T-helper 2 cell treated with Interferon-gamma antibody and Interleukin-4, amounts not matched to agents 100 ng/mL and 5 ng/mL, for 36 hours (primary cell): ENCODE results near the gene INSIG2. TPM values are rescaled to one million over a fixed set of nuclear protein-coding genes. Genes with fewer than 3 reads are reported as not detected.

Experiments
- intact Hi-C: fragments of 100-400 bp; cut with micrococcal nuclease; formaldehyde crosslinking; loops from one replicate; pipeline ENCODE4 v1.15.1; 2023
- total RNA-seq: library from RNA; stranded (reverse); gene quantifications from 2 replicates; pipeline ENCODE4 v1.2.3, GENCODE V29; 2022

The INSIG2 gene
- total RNA-seq: 20.8 and 21.7 TPM in 2 replicates

DNA sequence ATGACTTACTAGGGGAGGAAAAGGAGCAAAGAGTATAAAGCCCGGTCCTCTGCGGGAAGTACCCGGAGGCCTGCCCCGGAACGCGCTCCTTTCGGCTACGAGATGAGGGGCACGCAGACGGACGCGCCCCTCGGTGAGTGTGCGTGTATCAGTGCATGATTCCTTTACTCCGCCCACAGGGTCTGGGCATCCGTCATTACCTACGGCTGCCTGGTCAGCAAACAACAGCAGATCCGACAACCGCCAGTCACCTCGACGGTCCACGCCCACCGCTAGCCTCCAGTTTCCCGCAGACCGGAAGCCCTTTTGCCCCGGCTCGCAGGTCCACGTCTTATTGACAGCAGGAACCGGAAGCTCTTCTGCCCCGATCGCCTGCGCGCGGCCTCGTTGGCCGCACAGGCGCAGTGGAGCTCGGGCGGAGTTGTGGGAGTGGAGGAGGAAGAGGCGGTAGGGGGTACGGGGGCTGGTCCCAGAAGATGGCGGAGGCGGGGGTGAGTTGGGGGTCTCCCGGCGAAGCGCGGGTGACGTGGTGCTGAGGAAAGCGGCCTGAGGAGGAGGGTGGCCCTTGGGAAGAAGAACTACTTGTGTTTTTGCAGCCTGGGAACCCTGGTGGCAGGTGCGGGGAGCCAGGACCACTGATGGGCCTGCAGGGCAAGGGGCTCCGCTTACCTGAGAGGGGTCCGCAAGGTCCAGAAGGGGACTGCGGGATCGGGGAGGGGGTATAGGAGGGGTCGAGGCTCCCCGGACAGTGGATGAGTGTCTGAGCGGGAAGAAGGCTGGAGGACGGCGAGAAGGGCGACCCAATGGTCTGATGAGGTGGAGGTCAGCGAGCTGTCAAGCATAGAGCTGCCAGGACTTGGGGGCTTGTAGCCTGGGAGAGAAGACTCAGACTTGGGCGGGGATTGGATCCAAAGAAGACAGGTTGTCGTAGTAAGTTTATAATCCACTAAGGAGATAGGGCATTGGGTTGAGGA, at the start of gene INSIG2:
INSIG2 (plus strand) TSS at position 421 of the 974 bp plus-strand sequence. CDS start 8,086 bp downstream, outside the sequence.
- intact Hi-C loops: loop anchor here (1.0 to 5.0 kb wide), 6 partner anchors 41 to 274 kb away; partner anchors contain the start of genes CCDC93 and DDX18

DNA sequence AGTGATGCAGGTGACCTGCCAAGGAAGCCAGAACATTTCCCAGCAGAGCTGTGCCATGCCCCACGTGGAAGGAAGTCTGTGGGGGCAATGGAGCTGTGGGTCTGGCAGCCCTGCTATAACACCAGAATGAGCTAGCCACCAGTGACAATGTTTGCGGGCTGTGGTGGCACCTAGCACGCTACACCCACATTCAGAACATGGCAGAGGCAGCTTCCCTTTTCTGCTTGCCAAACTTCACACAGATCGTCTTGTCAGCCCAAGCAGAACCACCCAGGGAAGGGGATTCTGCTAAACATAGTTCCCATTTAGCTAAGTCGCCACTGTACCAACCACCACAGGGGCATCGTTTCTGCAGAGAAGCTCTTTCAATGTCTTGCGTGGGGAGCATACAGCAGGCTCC, 47.4 kb upstream of the INSIG2 start:
- intact Hi-C loops: no loop called here

DNA sequence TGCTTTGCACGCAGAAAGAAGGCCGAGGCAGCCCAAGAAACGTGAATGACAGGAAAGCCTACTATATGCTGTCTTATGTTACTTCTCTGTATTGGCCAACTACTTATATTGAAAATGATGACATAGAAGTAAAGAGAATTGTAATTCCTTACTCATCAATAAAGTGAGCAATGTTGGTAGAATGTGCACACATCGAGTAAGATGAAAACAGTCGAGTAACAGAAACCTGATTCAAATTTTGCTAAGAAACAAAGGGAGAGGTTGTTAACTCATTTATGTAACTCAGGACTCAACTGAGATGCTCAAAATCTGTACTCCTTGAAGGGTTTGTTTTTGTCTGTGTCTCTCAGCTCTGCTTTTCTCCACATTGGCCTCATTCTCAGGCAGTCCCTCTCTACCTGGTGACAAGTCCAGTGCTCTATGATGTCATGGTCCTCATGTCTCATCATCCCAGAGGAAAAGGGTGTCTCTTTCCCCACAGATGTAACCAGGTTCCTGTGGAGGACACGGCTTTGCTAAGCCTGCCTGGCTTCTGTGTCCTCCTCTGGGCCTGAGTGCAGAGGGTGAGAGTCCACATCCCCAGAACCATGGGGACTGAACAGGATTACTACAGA, 44.1 kb upstream of the INSIG2 start:
- intact Hi-C loops: no loop called here

DNA sequence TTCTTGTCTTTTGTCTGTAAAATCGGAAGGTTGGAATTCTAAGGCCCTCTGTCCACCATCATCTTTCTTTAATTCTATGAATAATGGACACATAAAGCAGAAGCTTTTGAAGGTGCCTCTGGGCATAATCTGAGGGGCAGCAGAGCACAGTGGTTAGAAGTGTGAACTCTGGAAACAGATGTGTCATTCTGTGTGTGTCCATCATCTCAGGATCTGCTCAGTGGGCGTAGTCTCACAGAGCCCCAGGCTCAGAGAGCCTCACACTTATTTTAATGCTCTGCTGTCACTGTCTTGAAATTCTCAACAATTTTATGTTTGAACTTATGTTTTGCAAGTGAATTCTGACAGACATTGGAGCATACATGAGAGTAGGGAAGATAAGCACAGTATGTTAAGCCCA, 43.4 kb upstream of the INSIG2 start:
- intact Hi-C loops: loop anchor here (5.0 kb wide), 2 partner anchors 42 to 157 kb away; partner anchors contain the start of gene INSIG2

DNA sequence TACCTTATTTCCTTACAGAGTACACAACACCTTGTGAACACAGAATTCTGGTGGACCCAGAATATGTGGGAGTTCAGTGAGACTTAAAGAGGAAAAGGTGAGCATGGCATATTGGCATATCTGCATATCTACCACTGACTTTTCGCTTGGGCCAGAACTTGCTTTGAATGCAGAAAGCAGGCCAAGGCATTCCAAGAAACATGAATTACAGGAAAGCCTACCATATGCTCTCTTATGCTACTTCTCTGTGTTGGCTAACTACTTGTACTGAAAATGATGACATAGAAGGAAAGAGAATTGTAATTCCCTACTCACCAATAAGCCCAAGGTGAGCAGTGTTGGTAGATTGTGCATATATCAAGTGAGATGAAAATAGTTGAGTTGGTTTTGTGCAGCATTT, 43.0 kb upstream of the INSIG2 start:
- intact Hi-C loops: loop anchor here (5.0 kb wide), 2 partner anchors 42 to 157 kb away; partner anchors contain the start of gene INSIG2

DNA sequence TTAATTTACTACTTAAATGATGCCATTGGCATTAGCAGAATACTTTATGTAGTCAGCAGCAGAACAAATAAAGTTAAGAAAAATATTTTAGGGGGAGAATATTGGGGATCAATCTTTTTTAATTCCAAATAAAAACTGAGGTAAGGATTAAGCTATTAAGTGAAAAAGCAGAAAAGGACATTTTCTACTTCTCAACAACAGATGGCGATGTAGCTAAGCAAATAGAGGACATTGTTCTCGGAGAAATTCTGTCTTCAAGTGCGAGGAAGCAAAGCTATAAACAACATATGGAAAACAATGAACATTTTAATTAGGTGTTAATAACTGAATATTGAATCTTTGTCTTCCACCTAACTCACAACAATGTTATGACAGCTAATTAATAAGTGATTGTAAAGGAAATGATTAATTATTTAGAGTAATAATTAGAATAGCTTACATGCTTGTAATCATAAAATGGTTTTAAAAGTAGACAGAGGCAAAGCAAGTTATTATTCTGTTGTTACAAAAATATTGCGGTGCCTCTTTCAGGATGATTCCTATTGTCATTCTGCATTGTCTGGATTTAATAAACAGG, 41.5 kb upstream of the INSIG2 start:
- intact Hi-C loops: loop anchor here (1.0 to 5.0 kb wide), 4 partner anchors 41 to 809 kb away; partner anchors contain the start of gene INSIG2

DNA sequence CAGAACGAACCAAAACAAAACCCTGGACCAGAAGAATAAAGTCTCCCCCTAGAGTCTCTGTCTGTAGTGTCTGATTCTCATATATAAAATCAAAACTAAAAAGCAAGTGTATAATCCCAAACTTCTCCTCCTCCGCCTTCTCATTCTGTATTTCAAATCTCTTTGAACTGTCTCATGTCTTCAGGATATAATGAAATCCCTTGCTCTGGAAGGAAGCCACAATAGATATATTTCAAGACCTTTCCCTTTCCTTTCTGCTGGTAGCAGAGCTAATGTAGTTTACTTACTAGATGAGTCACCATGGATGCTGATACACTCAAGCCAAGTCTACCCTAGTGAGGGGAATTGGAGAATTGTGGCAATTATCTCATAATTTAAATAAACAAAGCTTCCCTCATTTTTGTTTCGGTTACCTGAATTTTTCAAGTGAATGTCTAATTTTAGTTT, 40.9 kb upstream of the INSIG2 start:
- intact Hi-C loops: loop anchor here (2.0 to 5.0 kb wide), 3 partner anchors 40 to 175 kb away; partner anchors contain the start of gene INSIG2

DNA sequence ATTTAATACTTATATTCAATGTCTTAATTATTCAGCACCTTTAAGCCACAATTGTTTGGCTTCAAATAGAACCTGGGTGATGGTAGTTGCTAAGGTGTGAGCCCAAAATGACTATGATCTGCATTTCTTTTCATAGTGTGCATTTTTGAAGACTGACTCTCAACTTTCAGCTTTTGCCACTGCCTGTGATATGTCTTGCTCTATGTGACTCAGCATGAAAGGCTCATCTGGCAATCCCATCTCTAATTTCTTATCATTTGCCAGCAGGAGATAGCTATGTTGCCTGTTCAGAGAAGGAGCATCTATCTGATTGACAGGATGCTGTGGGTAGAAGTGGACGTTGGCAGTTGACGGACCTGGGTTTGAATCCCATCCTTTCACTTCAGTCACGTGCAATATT, 39.9 kb upstream of the INSIG2 start:
- intact Hi-C loops: loop anchor here (5.0 kb wide), 2 partner anchors 39 to 154 kb away; partner anchors contain the start of gene INSIG2

DNA sequence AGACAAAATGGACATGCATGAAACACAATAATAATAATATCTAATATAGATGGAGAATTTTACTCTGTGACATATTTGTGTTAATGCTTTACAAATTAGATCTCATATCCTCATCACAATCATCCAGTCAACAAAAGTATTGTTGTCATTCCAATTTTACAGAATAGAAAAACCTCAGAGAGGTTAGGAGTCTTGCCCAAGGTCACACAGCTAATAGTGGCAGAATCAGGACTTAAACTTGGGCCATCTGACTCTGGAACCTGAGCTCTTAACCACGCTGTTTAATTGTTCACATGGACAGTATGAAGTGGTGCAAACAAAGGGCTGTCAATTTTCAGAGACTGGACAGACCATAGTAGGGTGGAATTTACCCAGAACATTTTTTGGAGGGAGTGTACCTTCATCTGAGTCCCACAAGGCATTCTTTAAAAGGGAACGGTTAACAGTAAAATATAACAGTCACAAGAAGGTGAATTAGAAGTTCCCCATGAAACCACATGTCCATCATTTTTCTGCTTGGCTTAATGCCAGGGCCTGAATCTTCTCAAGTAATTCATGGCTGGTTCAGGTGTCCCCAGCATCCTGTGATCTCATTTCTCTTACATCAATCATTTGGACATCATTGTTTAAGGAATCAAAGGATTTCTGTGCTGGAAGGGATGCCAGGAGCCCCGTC, 39.0 kb upstream of the INSIG2 start:
- intact Hi-C loops: loop anchor here (5.0 kb wide), 2 partner anchors 38 to 153 kb away; partner anchors contain the start of gene INSIG2

DNA sequence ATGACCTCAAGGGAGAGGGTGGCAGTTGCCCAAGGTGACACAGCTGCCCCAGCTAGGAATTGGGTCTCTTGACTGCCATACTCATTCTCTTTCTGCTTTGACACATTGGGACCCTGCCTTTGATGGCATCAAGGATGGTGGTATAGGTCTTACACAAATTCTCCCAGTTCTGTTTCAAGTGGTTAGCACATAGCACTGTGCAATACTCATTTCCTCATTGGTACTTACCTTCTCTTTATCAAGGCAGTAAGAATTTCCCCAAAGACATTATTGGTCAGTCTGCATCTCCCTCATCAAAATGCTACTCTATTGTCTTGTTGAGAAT, 38.5 kb upstream of the INSIG2 start:
- intact Hi-C loops: loop anchor here (5.0 kb wide), 2 partner anchors 38 to 153 kb away; partner anchors contain the start of gene INSIG2

DNA sequence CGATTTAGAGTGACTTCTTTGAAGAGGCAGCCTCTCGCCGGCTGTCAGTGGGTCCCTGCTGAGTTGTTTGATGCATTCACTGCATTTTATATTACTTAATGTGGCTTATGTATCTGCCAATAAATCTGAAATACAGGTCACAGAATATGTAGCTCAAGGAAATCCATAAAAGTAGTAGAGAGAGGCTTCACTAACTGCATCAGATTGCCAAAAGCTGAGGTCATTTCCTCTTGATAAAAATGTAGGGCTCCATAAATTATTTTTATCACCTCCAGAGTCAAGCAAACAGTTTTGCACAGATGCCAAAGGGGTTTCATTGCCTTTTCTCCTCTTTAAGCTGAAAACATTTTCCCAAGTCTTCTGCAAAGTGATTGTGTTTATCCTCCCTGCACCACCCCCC, 37.9 kb upstream of the INSIG2 start:
- intact Hi-C loops: no loop called here

DNA sequence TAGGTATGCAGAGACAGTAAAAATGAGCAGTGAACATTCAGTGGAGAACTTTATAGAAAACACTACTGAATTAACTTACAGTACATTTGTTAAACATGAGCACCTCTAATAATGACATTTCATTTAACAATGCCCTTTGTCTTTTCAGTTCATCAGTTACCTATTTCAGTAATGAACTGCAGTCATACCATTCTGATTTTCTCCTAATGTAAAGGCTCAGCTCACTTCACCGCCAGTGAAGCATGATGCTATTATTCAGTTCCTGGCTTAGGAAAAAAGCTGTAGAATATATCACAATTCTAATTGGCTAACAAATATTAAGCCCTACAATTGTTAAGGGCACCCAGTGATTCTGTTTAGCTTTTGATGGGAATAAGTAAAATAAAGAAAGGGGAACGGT, 37.3 kb upstream of the INSIG2 start:
- intact Hi-C loops: no loop called here

DNA sequence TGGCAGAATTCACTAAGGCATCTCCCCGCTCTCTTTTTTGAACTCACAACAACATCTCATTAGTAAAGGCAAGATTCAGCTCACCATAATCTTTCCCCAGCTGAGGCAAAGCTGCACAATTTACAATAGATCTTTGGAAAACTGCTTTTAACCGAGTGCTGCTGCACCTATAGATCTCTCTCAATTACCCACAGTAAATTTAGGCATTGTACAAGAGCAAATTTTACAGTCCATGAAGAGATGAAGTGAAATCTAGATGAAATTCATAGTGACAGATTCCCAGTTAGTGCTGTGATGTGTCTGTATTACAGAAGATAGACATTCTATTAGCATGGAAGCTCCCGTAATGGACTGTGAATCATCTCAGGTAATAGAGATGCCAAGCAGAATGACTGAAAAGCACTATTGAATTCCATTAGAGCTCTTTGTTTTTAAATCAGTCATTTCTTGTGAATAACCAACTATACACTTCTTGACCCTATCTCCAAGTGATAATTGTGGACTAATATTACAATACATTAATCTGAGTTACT, 36.4 kb upstream of the INSIG2 start:
- intact Hi-C loops: no loop called here

DNA sequence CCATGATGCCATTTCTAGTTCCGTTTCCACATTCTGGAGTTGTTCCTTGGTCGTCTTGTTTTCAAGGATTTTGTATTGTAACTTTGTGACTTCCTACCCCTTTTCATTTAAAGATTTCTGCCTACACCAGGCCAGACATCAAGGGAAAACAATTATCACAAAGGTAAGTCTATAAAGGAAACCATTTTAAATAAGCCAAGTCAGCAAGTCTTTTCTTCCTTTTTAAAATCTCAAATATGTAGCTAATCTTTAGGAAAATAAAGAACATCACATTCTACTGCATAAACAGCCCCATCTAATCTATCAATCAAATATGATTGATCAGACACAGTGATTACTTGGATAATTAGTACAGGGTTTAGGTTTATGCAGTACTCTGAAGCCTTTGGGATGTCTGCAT, 35.8 kb upstream of the INSIG2 start:
- intact Hi-C loops: no loop called here

DNA sequence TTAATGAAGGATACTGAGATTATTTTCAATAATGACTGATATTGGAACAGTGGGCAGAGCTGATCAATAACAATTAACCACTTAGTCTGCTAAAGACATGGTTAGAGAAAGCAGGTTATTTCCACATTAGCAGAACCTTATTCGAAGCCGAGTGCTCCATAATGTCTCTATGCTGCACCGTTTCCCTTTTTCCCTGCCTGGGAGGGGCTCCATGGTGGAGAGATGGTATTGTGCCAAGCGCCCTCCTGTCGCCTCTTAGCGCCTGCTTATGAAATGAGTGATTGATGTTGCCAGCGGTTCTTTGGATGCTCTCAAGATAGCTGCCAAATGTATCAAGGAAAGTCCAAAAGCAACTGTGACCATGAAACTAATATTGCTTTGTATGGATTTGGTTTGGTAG, 34.6 kb upstream of the INSIG2 start:
- intact Hi-C loops: no loop called here

DNA sequence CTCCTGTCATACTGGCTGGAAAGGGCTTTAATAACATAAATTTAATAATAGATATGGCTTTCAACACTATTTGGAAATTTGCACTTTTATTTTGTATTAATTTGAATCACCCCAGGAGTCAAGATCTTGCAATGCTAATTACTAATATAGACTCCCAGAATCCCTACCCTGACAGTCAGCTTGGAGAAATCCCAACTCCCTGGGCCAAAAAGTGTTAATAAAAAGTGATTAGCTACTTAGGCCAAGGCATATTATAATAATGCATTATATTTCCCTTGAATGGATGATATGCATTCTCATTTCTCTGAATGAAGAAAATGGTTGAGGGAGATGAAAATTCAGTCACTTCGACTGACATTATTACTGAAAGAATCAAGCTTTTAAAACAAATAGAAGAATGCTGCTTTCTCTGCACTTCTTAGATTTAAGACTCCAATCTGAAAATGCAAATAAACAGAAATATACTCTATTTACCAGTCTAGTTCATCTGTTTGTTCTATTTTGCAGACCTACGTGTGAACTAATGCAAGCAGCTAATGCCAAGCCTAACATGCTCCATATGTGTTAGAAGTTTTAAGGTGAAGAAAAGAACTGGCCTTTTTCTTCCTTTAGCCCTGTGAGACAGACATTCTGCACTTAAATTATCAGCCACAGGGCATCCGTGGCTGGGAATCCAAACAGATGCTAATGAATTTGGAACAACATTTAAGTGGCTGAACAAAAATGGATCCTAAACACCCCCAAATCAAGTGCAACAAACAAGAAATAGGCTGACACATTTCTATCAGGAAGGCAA, 33.9 kb upstream of the INSIG2 start:
- intact Hi-C loops: no loop called here

DNA sequence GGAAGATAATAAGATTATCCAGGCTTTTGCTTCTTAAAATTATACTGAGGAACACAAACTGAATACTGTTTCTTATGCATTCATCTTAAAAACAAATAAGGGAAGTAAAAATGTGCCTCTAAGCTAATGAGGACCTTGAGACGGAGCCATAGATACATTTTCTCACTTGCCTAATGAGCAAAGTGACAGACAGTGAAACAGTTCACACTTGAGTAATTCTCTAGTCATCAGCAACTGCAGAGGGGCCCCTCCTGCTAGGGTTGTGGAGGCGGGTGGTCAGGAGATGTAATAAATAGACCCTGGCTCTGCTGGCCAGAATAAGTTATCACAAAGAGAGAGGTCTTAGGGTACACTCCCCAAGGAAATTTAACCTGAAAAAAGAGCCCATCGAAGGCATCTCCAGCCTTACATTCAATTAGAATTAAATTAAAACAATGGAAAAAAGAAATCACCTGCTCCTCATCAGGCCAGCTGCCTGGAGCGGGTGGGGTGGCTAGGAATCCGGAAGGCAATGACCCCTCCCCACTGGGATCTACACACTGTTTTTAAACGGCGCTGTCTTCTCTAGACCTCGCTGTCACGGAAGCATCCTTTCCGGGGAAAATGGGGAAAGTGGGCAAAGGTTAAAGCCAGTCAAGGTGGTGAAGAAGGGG, 32.6 kb upstream of the INSIG2 start:
- intact Hi-C loops: no loop called here

DNA sequence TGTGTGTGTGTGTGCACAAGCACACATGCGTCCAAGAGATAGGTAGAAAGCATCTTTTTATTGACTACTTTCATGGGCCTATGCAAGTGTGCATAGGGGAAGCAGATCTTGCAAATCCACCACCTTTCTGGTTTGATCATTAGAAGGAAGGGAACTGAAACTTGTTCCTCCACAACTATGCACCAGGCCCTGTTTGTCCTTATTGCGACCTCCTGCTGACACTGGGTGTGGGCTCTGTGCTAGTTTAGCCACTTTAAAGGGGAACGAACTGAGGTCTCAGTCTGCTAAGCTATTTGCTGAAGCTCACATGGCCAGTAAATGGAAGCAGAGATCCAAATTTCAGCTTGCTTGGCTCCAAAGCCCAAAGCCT, 32.1 kb upstream of the INSIG2 start:
- intact Hi-C loops: no loop called here

DNA sequence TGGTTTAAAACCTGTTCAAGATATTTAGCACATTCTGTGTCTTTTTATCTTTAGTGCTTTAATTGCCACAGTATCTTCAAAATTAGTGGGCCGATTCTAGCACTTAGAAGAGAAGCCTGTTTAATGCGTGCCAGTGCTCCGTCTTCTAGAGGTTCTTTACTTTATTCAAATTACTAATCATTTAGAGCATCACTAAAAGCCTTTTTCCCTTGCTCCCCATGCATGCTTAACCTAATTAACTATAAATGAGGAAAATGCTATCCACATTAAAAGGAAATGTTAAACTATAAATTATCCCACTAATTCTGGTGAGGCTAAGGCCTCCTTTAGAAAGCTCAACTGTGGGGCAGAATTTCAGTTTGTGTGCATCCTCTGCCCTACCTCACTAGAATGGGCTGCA, 31.5 kb upstream of the INSIG2 start:
- intact Hi-C loops: no loop called here
